GM18867 (cell line): ENCODE results near the gene ZNF207.
A peak's percentile ranks its signal among the peaks of the same experiment; 100 is the strongest.
"Not testable (repeated sequence)": the region's sequence is repeated elsewhere in the genome, so short reads cannot be mapped to it uniquely, and the experiment has no call there.

Source experiments
- ATAC-seq: cut with Tn5 transposase; IDR thresholded peaks from one replicate; pipeline ENCODE4 v1.9.1; 2021; ENCODE audit warnings: mild to moderate bottlenecking, moderate library complexity; ENCODE audit not compliant: unreplicated experiment

Gene ZNF207

DNA sequence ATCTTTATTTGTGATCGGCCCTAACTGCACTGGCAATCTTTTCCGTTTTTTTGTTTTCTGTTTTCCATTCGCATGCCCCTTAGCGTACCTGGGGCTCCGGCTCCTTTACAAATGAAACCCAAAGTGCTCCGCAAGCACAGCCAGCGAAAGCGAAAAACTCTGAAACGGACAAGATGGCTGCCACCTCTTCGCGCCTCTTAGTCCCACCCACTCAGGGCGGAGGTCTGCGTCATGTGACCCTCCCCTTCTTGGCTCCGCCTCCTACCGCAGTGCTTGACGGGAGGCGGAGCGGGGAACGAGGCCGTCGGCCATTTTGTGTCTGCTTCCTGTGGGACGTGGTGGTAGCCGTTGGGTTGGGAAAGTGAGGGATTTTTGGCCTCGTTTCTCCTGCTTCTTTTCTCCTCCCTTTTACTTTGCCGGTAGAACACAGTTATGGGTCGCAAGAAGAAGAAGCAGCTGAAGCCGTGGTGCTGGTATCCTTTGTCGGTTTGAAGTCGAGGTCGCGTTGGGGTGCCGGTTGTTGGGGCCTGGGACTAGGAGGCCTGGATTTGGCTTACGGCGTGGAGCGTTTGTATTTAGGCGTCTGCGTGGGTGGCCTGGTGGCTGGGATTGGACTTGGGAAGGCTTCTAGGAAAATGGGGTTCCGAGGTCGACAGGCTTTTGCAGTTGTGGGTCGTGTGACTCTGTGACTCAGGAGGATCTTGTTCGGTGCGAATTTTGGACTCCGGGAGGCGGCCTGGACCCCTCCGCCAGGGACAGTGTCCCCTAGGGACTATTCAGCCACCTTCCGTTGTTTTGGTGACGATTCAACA lies at the start of gene ZNF207:
TSS of gene ZNF207 (plus strand) at position 304 of the 812 bp plus-strand sequence. CDS start at position 433, 129 bp downstream.
- ATAC-seq: peak; percentile 92

DNA sequence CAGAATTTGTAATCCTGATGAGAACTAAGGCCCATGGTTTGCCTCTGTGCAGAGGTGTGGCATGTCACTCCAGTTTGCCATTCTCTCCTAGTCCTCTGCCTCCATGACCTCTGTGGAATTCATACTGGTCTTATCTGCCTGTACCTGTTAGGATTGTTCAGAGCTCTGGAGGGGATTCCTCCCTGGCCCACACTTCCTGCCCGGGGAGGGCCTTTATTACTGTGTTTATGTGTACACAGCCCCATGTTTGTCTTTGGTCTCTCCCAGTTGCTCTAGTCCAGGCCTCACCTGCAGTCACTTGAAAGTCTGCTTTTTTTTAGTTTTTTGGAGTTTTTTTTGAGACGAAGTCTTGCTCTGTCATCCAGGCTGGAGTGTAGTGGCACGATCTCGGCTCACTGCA lies 47.9 kb upstream of the ZNF207 start:
- ATAC-seq: no peak

DNA sequence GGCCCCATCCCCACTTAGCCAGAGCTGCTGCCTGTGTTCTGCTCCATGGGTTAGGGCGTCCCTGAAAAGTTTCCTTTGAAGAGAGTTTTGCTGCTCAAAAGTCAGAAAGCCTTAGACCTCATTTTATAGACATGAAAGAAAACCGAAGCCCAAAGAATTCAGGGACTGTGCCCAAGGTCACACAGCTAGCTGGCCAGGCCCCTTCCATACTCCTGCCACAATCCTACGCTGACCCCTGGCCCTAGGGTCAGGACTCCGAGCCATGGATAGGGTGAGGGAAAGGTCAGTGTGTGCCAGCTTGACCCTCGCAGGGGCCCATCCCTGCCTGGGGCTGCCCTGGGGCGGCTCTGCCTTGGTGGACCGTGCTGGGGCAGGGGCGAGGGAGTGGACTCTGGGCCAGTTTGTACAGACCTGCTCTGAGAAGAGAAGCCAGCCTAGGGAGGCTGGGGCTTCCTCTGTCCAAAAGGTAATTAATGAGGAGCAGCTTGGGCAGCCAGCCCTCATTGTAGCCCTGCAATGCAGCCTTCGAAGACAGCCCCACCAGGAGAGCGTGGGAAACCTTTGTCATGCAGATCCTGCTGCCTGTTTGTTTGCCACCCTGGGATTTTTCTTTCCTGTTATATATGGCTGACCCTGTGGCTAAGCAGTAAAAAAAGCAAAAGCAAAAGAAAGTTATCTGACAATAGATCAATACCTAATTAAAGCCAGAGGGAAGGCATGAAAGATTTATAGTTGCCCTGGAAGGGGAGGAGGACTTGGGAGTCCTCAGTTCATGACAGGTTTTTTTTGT lies 46.9 kb upstream of the ZNF207 start:
- ATAC-seq: no peak

DNA sequence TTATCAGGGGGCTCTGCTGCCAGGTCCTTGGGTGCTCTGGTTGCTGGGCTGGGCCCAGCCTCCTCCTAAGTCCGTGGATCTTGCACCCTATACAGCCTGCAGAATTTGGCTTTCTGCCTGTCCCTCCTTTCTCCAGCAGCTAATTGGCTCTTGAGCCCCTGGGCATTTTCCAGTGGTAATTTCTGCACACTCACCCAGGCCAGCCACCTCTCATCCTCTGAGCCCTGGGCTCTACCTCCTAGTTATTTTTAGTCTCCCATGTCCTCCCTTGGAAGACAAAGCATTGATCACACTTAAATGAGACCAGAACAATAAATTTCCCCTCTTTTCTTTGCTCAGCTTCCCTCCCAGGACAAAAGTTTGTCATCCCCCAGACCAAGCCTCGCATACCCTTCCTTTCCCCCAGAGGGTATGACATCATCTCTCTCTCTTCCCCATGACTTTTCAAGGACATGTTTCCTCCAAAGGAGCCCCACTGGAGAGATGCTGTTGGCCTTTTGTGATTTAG lies 46.1 kb upstream of the ZNF207 start:
- no peak for ATAC-seq

DNA sequence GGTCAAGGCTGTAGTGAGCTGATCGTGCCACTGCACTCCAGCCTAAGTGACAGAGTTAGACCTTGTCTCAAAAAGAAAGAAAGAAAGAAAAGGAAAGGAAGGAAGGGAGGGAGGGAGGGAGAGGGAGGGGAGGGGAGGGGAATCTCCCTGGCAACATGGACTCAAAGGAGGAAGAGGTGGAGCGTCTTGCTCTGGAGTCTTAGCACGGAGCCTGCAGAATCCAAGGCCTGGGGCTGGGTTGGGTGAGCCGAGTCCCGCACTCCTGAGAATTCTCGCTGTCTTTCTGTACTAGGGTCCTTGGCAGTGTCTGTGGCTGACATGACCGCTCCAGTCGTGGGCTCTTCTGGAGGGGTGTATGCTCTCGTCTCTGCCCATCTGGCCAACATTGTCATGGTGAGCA lies 44.9 kb upstream of the ZNF207 start:
- no peak for ATAC-seq

DNA sequence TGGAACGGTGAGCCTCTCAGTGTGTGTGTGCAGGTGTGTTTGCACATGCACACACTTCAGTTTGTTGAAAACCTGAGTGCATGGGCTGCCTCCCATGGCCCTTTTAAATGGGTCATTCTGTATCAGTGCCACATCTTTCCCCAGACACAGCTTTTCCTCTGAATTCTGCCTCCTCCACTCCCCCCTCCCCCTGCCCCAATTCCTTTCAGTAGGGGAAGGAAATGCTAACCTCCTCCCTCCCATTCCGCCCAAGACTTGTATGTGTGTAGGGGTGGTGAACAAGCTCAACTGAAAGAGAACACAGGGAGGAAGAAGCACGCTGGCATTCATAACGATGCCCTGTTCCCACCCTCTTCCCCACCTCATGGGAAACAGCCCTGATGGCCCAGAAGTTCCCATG lies 42.3 kb upstream of the ZNF207 start:
- no peak for ATAC-seq

DNA sequence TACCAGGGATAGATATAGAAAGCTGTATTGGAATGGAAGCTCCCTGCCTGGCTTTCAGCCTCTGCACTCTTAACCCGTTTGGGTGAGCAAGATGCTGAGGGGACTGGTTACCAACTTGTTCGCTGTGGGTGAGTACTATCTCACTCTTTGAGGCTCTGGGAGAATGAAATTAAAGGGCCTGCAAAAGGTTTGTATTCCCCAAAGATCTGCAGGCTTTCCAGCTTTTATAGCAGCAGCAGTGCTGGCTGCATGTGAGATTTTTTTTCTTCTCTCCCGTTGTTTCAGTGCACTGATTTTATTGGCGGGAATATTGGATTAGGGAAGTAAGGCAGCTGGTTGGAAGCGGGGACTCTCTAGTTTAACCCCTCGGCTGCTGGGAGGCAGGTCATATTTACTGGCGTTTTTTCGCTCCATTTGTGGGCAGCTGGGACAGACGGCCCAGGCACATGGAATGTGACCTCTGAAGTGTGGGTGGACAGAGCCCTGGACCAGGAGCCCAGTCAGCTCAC lies 38.9 kb upstream of the ZNF207 start:
- no peak for ATAC-seq

DNA sequence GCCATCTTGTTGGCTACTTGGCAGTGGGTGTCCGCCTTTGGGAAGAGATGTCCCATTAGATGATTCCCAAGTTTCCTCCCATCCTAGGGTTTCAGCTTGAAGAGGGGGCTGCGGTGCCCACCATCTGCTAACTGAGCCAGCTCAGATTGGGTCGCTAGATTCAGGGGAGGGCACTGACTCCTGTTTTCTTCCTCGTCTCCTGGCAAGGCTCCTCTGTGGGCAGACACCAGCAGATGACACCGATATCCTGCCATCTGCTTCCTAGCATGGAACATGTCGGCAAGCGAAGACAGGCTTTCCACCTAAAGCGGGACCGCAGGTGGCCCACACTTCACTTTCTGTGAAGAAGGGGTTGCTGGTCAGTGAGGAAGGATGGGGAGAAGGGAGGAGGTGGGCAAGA lies 35.3 kb upstream of the ZNF207 start:
- no peak for ATAC-seq

DNA sequence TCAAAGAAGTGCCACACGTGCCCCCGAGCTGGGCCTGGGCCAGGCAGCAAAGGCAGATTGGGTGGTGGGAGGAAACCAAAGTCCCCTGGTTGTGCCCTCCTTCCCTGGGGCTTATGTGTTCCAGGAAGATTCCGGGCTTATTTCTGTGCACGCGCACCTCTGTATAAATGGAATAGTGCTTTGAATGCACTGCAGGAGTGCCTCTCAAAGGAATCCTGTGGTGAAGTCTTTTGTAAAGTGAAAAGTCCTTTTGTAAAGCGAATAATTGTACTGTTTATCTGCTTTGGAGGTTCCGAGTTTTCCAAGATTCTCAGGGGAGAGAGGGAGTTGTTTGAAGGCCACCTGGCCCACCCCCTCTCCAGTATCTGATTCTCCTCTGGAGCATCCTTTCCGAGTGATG lies 34.8 kb upstream of the ZNF207 start:
- ATAC-seq: no peak

DNA sequence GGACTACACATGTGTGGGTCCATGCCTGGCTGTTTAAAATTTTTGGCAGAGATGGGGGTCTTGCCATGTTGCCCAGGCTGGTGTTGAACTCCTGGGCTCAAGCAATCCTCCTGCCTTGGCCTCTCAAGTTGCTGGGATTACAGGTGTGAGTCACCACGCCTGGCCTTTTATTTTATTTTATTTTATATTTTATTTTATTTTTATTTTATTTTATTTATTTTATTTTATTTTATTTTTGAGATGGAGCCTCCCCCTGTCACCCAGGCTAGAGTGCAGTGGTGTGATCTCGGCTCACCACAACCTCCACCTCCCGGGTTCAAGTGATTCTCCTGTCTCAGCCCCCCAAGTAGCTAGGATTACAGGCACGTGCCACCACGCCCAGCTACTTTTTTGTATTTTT lies 33.3 kb upstream of the ZNF207 start:
- not testable (repeated sequence) for ATAC-seq

DNA sequence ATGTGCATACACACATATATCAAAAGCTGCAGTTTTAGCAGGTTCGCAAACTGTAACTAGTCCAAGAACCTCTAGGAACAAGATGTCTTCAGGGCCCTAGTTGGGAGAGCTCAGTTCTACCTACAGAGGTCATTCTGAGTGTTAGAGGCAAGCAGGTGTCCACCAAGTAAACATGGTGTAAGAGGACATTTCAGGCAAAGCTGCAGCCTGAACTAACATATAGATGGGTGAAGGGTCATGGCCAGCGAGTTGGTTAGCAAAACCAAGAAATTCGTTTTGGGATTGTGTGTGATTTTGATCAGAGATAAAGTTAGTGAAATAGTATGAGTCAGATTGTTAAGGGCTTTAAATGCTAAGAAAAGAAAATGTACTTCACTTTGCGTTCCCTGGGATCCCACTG lies 32.6 kb upstream of the ZNF207 start:
- ATAC-seq: no peak

DNA sequence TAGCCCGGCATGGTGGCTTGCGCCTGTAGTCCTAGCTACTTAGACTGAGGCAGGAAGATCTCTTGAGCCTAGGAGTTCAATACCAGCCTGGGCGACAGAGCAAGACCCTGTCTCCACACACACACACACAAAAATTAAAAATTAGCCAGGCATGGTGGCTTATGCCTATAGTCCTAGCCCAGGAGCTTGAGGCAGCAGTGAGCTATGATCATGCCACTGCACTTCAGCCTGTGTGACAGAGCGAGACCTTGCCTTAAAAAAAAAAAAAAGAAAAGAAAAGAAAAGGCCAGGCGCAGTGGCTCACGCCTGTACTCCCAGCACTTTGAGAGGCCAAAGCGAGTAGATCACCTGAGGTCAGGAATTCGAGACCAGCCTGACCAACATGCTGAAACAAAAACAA lies 31.9 kb upstream of the ZNF207 start:
- ATAC-seq: no peak

DNA sequence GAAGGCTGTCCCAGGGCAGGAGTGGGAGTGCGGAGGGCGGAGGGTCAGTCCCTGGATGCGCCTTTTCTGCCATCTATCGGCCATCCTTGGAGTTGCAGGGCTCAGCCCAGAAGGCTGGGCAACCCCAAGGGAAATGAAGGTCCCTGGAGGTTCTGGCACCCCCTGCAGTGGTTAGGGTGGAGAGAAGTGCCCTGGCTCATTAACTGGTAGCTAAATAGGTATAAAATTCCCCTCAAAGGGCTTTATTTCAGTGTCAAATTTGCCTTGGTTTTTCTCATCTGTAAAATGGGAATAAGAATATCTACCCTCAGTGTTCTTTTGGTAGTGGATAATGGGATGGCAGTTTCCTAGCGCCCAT lies 30.4 kb upstream of the ZNF207 start:
- ATAC-seq: peak; percentile 51

DNA sequence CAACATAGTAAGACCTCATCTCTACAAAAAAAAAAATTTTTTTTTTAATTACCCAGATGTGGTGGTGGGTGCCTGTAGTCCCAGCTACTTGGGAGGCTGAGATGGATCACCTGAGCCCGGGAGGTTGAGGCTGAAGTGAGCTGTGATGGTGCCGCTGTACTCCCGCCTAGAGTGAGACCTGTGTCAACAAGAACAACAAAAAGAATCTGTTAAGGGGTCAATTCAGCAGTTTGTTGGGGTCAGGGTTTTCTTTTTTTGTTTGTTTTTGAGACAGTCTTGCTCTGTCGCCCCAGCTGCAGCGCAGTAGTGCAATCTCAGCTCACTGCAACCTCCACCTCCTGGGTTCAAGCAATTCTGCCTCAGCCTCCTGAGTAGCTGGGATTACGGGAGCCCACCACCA lies 29.9 kb upstream of the ZNF207 start:
- not testable (repeated sequence) for ATAC-seq

DNA sequence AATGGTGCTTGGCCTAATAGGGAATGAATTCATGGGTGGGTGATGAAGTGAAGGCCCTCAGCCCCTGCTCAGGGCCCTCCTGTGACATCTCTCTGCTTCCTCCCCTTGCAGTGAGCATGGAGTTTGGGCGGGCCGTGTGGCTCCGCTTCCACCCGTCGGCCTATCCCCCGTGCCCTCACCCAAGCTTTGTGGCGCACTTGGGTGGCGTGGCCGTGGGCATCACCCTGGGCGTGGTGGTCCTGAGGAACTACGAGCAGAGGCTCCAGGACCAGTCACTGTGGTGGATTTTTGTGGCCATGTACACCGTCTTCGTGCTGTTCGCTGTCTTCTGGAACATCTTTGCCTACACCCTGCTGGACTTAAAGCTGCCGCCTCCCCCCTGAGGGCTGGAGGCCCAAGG lies 29.1 kb upstream of the ZNF207 start:
- ATAC-seq: no peak

DNA sequence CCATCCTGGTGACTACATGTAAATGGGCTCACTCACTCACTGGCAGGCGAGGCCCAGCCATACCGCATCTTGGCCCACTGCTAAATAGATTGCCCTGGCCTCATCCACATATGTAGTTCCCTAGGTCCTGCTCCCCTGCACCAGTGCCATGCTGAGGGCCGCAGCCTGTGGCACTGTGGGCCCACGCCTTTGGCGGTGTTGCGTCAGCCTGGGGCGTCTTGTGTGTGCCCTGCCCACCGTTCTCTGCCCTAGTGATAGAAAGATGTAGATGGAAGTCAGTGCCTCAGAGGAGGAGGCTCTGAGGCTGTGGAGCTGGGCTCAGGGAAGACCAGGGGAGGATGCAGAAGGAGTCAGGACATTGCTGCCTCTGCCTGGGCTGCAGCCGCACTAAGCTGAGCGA lies 26.9 kb upstream of the ZNF207 start:
- ATAC-seq: no peak

DNA sequence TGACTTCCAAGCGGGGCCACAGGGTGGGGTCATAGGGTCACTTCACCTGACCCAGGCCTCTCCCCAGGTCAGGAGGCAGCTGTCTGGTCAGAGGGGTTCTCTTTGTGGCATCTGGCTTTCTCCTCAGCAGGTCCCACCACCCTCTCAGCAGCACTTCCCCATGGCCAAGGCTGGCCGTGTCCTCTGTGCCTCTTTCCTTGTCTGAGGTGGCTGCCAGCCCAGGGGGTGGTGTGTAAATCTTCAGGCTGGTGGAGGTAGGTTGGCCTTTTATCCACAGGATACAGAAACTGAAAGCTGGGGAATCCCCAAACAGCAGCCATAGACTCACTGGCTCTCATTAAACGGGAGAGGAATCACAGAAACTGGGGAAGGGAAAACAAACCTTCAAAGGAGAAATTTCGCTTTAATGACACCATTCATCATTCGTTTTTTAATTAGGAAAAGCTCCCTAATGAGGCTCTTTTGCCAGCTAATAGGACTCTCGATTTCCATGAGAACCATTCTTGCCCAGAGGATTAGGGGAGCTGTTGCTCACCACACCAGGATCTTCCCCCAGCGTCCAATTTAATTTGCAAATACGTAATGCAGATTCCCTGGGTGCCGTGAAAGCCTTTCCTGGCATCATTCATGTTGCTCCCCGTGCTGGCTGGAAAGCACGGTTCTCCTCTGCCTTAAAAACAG lies 26.0 kb upstream of the ZNF207 start:
- no peak for ATAC-seq

DNA sequence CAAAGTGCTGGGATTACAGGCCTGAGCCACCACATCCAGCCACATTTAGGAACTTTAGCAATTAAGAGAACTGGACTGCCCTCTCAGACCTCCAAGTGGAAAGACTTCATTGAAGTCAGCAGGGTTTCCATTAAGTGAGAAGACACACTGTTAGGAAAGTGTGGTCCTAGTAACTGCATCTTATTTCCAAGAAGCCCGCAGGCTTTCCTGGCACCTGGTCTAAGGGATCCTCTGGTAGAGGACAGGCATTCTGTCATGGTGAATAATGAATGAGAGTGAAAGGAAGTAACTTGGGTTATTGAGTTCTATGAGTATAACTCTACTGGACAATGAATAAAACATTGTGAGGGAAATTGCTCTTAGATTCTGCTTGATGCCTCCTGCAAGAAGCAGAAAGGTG lies 22.0 kb upstream of the ZNF207 start:
- no peak for ATAC-seq

DNA sequence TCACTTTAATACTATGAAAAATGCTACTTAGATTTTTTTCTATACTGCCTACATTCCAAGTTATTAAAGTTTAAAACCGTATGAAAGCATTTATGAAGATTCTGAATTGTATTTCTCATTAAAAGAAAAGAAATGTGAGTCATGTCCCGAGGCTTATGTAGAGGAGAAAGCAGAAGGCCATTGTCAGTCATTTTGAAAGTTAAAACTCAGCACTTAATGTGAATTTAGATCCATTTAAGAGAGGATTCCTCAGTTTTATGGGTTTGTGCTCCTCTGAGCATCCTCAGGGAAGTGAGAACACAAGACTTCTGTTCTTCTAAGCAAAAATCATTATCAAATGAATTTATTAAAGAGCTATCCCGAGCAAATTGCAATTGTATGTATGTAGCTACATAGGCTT lies 19.8 kb upstream of the ZNF207 start:
- no peak for ATAC-seq

DNA sequence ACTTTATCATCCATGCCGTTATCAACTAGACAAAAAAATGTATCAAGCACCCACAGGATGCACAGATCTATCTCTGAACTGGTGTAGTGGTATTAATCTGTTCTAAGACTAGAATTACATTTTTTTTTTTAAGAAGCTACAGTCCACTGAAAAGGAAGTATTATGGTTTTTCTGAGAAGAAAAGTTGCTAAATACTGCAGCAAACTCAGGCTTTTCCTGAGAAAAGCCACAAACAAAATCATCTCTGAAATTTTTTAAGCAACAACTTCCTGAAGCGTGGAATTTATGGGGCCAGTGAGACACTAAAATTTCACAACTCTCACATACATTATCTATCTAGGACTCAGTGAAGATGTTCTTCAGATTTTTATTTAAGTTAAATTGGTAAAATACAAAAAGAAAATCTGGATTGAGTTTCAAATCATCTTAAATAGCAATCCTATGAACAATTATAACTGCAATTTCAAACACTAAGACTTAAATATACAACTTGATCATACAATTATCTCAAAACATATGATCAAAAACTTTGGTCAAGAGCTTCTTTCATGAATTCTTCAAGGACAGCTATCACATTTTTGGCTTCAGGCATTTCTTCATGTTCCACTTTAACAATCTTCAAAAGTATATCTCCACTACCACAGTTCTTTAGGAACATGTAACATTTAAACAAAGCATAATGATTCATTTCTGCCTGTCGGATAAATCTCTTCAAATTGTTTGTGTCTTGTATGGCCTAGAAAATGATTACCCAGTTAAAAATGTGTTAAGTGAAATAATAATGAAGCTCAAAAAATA lies 18.5 kb upstream of the ZNF207 start:
- ATAC-seq: no peak

DNA sequence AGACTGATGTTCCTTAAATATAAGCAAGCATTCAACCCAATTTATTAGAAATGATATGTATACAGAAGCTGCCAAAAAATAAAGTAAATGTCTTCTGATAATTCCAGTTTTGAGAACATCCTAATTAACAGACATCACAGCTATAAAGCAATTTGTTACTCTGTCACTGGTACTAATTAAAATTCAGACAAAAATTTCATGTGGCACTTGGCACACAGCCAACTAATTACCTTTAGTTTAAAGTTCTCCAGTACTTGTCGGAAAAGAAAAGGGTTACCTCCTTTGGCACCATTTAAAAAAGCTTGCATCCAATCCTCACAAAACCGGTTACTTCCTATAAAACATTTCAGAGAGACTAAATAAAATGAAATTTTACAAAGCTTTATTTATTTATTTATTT lies 16.8 kb upstream of the ZNF207 start:
- no peak for ATAC-seq
